Kasumi-1 (cell line): ENCODE measurements around the gene DAP3.
"Not testable (repeated sequence)": the region's sequence is repeated elsewhere in the genome, so short reads cannot be mapped to it uniquely, and the experiment has no call there.

Source experiments
- DNase-seq, 2 experiments: peaks; one replicate each; lab custom pipeline; 2025; lab: John Stamatoyannopoulos, UW

The DAP3 gene

DNA sequence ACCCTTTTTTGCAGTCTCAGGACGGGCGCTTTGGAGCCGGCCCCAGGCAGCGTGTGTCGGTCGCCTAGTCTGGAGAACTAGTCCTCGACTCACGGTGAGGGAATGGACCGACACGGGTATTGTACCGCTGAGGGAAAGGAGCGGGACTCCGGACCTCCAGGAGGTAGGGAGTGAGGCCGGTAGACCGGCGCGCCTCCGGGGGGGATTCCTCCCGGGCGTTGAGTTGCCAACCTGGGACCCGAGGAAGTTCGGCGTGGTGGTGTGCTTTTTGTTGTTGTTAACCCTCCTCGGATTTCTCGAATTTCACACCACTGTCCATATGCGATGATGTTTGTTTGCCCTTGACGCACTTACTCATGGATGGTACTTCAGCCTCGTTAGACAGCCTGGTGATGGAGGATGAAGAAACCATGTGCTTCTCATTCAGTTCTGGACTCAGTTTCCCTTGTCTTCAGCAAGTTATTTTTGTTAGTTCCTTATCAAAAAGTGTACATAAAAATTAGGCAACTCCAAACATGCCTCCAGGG lies at the start of gene DAP3:
Gene DAP3, plus strand, starts transcription at position 11 of the 527 bp plus-strand sequence. CDS start 20,689 bp downstream, outside the sequence.
- not testable (repeated sequence) for DNase-seq

DNA sequence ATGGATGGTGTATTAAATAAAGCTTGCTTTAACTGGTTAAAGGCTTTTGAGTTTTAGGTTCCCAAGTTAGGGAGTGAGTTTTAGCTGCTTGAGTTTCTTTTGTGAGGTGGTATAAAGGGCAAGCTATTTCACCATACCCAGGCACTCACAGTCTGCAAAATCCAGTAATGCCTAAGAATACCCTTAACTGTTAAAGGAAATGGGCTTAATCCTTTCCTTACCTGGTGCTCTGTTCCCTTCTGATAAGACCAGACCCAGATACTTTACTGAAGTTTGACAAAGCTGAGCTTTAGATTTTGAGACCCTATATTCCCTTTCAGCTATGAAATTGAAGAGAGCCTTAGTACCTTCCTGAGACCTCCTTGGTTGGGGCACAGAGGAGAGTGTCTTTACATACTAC lies 48.5 kb upstream of the DAP3 start:
- no peak for DNase-seq

DNA sequence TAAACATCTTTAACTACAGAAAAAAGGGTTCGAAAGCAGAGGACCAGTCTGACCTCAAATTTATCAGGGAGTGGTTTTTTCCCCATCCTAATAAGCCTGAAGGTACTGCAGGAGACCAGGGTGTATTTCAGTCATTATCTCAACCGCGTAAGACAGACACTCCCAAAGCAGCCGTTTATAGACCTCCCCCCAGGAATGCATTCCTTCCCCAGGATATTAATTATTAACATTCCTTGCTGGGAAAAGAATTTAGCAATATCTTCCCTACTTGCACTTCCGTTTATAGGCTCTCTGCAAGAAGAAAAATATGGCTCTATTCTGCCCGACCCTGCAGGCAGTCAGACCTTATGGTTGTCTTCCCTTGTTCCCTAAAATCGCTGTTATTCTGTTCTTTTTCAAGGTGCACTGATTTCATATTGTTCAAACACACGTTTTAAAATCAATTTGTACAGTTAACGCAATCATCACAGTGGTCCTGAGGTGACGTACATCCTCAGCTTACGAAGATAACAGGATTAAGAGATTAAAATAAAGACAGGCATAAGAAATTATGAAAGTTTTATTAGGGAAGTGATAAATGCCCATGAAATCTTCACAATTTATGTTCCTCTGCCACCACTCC lies 46.2 kb upstream of the DAP3 start:
- not testable (repeated sequence) for DNase-seq

DNA sequence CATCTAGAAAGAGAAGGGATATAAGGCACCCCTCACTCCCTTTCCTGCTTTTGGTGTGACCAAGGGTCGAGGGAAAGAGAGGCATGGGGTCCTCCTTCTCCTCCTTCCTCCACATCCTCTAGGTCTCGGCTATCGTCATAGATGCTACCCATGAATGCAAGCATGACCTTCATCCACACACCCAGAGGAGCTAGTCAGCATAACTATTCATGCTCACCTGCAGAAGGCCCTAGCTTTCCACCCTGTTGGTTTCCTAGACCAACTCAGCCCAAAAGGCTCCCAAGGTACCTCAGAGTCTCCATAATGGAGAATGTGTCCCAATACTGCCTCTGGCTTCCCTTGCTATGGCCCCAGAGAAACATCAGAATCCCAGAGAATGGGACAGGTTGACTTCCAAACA lies 45.7 kb upstream of the DAP3 start:
- no peak for DNase-seq

DNA sequence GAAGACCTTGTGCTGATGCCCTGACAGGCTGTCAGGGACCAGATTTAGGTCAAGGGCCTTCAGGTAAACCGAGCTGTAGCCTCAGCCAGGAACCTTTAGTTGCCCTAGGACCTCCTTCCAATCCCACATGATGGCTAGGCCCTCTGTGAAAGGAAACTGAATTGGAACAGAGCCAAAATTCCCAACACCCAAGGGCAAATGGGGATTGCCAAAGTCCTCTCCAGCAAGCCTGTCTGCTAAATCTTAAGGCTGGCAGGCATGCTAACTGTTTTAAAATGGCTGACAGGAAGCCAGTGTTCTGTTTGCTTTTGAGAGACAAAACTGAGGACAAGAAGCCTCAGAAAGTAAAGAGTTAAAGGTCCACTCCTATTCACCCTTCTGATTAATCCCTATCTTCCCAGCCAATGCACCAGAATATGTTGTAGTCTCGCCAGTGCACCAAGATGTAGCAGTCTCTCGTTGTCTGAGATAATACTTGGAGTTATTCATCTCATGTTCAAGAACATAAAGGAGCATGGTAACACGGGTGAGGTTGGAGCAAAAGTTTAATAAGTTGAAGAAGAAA lies 43.8 kb upstream of the DAP3 start:
- no peak for DNase-seq

DNA sequence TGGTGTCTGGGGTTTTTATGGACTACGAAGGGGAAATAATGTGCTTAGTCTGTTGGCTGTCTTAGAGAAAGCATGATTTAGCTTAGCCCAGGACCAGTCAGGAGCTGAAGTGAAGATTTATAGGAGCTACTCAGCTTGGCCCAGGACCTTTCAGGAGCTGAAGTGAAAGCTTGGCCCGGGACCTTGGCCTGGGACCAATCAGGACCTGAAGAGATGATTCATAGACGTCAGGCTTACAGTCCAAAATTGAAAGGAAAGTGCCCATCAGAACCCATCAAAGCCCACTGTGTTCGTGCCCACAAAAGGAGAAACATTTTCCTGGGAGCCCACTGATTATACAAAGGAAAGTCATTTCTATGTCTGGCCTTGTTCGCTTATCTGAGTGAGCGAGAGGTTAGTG lies 43.2 kb upstream of the DAP3 start:
- DNase-seq: no peak

DNA sequence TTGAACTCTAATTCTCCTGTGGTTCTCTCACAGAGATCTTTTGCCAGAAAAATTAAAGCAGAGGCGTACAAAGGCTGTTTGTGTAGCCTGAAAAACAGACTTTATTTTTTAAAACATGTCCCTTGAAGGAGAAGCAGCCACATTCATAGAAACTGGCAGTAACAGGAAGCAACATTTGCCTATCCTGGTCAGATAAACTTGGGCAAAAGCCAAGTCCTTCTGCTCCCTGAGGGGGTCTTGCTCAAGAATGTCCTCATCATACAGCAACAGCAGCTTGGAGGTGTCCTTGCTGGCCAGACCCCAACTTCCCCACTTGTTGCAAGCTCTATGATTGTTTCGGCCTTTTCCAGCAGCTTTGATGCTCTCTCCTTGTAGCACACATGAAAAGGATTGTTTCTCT lies 42.6 kb upstream of the DAP3 start:
- no peak for DNase-seq

DNA sequence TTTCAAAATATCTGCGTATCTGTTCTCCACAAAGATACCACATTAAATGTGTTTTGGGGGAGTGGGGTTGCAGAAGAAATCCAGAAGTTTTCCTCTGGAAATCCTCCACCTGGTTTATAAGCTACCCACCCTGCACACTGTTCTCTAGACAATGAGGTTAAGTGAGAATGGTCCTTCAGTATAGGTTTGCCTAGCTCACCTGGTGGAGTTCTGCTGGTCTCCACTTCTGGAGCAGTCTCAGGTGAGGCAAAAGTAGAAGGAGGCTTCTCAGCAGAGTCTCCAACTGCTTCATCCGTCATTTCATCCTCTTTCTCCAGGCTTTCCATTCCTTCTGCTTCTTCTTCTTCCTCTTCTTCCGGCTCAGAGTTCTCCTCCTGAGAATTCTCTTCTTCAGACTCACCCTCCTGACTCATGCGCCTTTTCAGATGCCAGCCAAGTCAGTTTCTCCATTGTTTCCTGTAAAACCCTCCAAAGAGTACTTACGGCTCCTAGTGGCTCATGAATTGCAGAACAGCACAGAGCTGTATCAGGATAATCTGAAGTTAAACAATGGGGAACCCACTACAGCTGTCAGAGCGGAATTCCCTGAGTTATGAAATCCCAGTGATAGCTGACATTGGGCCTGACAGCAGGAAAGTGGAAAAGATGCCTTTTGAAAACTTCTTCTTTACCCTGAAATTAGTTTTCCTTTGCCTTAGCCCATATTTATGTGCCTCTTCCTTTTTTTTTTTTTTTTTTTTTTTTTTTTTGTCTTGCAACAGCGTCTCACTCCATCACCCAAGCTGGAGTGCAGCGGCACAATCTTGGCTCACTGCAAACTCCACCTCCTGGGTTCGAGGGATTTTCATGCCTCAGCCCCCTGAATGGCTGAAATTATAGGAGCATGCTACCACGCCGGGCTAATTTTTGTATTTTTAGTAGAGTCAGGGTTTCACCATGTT lies 40.4 kb upstream of the DAP3 start:
- DNase-seq: peak; percentile 76 to 82

DNA sequence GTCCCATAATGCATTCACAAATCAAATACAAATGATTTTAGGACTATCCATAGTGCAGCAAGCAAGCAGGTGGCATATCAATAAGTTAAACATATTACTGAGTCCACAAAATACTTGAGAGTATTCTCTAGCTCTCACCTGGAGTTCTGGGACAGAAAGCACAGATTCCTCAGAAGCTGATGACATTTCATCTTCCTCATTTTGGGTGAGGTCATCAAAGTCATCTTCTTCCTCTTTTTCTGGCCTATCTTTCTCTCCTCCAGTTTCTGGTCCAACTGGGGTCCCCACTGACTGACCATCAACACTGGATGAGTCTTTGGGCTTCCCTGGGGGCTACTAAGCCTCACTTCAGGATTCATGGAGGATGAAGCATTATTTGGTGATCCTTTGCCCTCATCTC lies 39.2 kb upstream of the DAP3 start:
- DNase-seq: peak; percentile 6 to 38

DNA sequence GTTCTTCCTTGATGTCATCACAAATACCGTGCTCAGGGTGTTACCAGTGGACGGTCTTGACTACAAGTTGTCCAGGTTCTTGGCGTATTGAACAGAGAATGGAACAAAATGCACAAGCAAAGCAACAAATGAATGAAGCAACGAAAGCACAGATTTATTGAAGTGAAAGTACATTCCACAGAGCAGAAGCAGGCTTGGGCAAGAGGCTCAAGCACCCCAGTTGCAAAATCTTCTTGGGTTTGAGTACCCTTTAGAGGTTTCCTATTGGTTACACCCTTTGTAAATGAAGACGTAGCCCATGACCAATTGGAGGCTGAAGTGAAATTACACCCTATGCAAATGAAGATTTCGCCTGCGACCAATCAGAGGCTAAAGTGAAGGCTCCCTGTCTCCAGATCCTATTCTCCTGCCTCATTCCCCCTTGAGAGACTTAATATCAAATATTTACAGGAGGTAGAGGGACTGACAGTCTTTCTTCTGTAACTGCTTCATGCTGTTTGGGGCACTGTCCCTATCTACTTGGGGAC lies 38.6 kb upstream of the DAP3 start:
- no peak for DNase-seq

DNA sequence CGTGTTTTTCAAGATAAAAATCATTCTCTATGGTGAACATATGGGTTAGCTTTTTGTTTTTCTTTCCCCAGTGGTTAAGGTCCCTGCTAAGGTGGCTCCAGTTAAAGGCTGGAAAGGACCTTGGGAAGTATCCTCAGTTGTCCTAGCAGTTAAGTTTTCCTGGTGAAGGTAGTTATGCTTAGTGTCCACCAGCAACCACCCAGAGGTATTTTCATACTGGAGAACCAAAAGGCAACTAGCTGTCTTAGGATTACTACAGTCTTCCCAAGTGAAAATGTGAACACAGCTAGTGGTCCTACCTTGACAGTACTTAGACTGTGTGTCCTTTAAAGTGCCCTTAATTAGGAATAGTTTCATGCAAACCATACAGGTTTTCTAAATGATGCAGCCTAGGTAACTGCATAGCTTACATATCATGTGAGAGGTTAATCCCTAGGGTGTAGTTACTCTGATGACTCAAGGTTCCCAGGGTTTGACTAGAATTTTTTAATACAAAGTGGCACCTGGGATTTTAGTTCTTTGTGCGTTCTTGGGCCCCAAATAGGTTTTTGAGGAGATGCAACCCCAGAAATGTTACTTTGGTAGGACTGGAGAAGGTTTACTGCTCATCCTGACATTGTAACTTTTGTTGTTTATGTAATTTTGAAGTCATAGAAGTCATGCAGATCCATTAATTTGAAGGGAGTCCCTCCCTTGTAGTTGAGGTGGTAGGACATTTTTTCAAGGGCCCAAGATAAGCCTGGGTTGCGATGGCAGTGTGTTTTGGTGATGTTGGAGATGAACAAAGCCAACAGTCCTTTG lies 36.8 kb upstream of the DAP3 start:
- no peak for DNase-seq

DNA sequence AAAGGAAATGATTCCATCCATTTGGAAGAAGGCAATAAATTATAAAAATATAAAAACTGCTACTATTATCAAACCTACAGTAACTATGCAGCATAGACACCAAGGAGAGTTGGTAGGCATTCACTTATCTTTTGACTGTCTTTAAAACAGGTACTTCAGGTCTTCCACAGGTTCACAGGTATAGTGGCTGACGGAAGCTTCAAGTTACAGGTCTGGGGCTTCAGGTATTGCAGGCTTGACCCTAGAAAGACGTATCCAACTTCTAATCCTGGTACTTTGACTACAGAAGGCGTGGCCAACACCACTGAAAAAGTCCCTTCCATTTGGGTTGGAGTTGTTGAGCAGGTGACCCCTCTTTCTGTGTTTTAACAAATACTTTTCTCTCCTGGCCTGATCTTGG lies 35.9 kb upstream of the DAP3 start:
- DNase-seq: no peak

DNA sequence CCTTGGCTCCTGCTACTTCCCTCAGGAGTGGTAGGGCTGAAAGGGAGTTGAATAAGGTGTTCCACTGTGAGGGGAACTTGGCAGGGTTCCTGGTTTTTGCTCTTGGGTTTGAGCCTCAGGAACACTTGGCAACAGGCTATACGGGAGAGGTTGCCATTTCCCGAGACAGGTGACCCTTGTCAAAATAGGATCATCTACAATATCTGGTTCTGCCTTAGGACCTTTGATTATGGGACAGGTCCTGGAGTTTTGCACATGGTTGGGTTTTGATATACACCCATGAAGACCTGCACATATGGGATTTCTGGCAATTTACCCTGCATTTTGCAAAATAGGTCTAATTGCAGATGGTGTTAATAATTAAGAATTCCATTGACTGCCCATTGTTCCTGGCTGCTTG lies 31.4 kb upstream of the DAP3 start:
- DNase-seq: no peak

DNA sequence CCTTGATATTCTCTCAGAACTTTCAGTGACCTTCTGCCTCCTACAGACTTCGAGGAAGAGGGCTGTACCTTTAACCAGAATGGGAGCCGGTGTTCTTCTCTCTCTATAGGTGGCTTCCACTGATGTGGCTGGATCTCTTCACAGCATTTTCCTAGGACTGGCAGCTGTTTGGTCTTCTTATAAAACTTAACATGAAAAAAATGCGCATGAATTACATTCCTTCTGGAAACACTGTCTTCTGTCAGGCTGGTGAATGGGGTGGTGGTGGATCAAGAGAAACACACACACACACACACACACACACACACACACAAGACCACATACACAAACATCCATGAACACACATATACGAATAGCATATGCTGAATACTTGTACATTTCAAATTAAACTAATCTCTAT lies 27.7 kb upstream of the DAP3 start:
- not testable (repeated sequence) for DNase-seq

DNA sequence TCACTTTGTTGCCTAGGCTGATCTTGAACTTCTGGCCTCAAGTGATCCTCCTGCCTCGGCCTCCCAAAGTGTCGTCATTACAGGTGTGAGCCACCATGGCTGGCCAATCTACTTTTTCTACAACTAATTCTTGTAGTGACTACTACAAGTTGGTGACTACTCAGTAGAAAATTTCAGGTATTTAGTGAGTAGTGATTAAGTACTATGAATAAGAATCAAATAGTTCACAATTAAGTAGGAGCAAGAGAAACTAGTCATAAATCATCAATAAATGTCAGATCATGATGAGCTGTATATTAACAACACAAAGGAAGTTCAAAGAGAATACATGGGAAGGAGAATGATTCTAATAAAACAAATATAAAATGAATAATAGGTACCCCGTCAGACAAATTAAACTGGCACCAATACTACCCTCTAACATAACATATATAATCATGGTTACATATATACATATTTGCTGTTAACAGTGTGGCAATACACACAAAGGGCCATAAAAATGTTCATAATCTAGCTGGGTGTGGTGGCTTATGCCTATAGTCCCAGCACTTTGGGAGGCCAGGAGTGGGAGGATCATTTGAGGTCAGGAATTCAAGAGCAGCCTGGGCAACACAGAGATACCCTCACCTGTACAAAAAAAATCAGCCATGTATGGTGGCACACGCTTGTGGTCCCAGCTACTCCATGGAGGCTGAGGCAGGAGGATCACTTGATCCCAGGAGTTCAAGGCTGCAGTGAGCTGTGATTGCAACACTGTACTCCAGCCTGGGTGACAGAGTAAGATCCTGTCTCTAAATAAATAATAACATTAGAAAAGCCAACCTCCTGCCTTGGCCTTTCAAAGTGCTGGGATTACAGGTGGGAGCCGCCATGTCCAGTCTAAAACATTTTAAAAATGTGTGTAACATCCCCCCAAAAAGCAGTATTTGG lies 19.4 kb upstream of the DAP3 start:
- DNase-seq: no peak

DNA sequence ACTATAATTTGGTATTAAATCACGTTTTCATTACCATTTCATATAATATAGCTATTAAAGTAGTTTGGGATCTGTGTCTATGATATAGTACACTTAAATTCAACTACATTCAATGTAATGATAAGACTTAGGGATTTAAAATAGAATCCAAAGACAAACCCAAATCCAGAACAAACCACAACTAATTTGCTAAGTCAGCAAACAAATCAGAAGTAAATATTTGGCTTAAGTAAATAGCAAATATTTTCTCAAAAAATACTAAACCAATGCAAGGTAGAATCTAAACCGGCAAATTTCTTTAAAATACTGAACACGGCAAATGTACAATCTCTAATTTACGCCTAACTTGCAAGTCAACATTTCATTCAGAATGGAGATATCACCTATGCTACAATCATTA lies 17.1 kb upstream of the DAP3 start:
- no peak for DNase-seq

DNA sequence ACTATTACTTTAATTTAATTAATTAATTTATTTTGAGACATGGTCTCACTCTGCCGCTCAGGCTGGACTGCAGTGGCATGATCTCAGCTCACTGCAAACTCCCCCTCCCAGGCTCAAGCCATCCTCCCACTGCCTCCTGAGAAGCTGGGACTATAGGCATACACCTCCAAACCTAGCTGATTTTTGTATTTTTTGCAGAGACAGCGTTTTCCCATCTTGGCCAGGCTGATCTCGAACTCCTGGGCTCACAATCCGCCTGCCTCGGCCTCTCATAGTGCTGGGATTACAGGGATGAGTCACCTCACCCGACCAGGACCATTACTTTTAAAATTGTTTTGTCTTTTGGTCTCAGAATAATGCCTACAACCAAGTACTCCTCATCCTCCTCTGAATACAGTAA lies 15.9 kb upstream of the DAP3 start:
- no peak for DNase-seq

DNA sequence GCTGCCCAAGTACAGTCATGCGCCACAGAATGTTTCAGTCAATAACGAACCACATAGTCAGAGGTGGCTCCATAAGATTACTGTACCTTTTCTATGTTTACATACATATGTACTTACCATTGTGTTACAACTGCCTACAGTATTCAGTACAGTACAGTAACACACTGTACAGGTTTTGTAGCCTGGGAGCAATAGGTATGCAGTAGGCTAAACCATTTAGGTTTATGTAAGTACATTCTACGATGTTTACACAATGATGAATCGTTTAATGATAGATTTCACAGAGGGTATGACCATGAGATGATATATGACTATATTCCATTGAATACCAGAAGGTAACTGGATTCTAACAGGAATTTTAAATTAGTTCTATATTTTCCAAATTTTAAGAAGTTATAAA lies 10.9 kb upstream of the DAP3 start:
- DNase-seq: no peak

DNA sequence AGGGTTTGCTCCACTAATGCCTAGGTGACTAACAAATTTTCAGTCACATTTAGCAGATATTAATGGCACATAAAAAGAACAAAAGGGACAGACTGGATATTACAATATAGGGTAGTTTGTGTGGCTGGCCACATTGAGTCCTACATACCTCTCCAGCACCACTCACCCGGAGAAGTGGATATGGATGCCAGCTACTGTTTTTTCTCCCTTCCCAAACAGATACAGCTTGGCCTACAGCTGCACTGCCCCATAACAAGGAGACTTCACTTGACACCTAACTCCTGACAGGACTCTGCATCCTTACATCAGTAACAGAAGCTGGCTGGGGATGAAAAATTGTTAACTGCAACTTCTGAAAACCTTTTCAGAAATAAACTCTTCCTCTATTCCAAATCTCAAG lies 9.9 kb upstream of the DAP3 start:
- not testable (repeated sequence) for DNase-seq

DNA sequence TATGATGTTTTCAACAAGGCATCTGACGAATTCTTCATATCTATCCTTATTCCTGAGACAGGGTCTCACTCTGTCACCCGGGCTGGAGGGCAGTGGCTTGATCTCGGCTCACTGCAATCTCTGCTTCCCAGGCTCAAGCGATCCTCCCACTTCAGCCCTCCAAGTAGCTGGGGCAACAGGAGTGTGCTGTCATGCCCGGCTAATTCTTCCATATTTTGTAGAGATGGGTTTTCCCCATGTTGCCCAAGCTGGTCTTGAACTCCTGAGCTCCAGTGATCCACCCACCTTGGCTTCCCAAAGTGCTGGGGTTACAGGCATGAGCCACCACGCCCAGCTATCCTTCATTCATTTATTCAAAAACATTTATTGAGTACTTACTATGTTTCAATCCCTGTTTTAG lies 8.4 kb upstream of the DAP3 start:
- DNase-seq: no peak

DNA sequence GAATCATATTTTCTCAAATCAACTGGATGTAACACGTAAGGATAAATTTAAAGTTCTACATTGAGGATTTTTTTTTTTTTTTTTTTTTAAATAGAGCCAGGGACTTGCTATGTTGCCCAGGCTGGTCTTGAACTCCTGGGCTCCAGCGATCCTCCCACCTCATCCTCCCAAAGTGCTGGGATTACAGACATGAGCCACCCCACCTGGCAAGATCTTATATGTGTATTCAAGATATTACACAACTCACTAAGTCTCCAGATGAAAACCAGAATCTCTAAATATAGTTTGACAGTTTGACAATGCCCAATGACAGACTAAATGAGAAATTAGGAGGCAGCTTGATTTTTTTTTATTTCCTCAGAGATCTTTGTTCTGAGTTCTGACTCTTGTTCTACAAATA lies 7.1 kb upstream of the DAP3 start:
- no peak for DNase-seq
